Neural crest cell (in vitro differentiated cells): ENCODE data around the gene ACTG1. TPM values are rescaled to one million over a fixed set of nuclear protein-coding genes. Genes with fewer than 3 reads are reported as not detected.

Experiments used
- DNase-seq: peaks from one replicate; pipeline ENCODE4 v3.0.0; 2021; ENCODE audit warnings: low read depth, mixed read lengths, low spot score
- H3K27ac Mint-ChIP-seq: one replicate; pipeline ENCODE4 v1.8.0; 2021; ENCODE audit warnings: mild to moderate bottlenecking, mixed read lengths; ENCODE audit not compliant: unreplicated experiment
- H3K27me3 Mint-ChIP-seq: 2 replicates; pipeline ENCODE4 v1.8.0; 2021; ENCODE audit warnings: low read depth, mild to moderate bottlenecking, mixed read lengths
- H3K36me3 Mint-ChIP-seq: 2 replicates; pipeline ENCODE4 v1.8.0; 2021; ENCODE audit warnings: low read depth, mild to moderate bottlenecking, mixed read lengths
- H3K4me1 Mint-ChIP-seq: 2 replicates; pipeline ENCODE4 v1.8.0; 2021; ENCODE audit warnings: mixed read lengths
- H3K4me3 Mint-ChIP-seq: one replicate; pipeline ENCODE4 v1.8.0; 2021; ENCODE audit warnings: mild to moderate bottlenecking, mixed read lengths
- H3K9me3 Mint-ChIP-seq: 2 replicates; pipeline ENCODE4 v1.8.0; 2021; ENCODE audit warnings: mixed read lengths
- total RNA-seq: library from RNA; stranded (reverse); gene quantifications from 2 replicates; pipeline ENCODE4 v1.2.1, GENCODE V29; 2021
- TF ChIP-seq, protein P1 (sequence below): fragments of 200-600 bp; sonication (generic); conservative IDR thresholded peaks from 2 replicates; pipeline ENCODE4 v1.5.0; 2021; ENCODE audit warnings: antibody characterized with exemption, mild to moderate bottlenecking

ACTG1 gene
- total RNA-seq, 1 donor from 2014 or later, result 4,235 TPM

DNA sequence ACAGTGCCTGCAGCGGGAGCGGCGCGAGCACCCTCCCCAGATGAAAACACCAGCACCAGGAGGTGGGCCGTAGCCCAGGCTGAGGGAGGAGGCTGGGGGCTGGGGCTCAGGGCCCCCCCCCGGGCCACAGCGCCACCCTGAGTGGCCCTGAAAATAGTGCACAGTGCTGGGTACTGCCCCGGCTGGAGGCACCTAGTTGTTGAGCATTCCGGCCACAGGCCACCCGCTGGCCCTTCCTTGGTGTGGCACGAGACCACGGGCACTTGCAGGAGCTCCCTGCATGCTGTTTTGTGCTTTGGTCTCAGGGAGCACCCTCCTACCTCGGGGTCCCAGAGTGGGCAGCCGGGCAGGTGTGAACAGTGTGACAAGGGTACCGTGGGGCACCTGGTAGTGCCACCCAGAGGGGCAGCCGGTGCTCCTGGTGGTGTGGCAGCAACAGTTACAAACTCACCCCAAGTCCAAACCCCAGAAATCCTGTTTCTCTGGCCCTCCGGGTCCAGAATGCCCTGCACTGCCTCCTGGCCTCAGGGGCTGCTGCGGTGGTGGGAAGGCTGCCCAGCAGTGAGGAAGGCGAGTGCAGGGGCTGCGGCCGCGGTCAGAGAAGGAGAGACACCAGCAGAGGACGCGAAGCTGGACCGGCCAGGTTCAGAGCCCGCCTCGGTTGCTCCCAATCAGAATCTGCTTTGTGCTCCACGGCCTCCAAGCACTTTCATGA, 27.5 kb upstream of the ACTG1 start:
- Mint-ChIP-seq H3K36me3 (no peaks in the 10 kb centered on the region), H3K9me3 (no peaks in the 10 kb centered on the region), H3K27me3 (peaks cover 23% of the 10 kb centered on the region), H3K27ac (no peak overlapping the region), H3K4me3 (no peak overlapping the region), H3K4me1 (peaks cover 8% of the 10 kb centered on the region)
- no peak for DNase-seq
- TF ChIP-seq, protein P1, sequence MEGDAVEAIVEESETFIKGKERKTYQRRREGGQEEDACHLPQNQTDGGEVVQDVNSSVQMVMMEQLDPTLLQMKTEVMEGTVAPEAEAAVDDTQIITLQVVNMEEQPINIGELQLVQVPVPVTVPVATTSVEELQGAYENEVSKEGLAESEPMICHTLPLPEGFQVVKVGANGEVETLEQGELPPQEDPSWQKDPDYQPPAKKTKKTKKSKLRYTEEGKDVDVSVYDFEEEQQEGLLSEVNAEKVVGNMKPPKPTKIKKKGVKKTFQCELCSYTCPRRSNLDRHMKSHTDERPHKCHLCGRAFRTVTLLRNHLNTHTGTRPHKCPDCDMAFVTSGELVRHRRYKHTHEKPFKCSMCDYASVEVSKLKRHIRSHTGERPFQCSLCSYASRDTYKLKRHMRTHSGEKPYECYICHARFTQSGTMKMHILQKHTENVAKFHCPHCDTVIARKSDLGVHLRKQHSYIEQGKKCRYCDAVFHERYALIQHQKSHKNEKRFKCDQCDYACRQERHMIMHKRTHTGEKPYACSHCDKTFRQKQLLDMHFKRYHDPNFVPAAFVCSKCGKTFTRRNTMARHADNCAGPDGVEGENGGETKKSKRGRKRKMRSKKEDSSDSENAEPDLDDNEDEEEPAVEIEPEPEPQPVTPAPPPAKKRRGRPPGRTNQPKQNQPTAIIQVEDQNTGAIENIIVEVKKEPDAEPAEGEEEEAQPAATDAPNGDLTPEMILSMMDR, result no peak

DNA sequence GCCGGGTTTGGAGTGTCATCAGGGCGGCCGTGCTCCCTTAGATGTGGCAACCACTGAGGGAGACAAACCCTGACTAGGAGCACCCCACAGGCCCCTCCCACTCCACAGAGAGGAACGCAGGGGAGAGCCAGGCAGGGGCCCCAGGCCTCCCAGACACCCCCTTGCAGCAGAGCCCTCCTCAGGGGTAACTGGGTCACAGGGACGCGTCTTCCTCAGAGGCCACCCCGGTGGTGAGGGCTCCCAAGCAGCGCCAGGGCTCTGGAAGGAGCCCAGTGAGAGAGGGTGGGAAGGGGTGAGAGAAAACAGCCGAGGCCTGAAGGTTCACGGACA, 26.9 kb upstream of the ACTG1 start:
- TF ChIP-seq, protein P1, result no peak
- no peak for DNase-seq
- H3K36me3 Mint-ChIP-seq, result no peaks in the 10 kb centered on the region
- H3K27me3 Mint-ChIP-seq, result peaks cover 27% of the 10 kb centered on the region
- peaks cover 8% of the 10 kb centered on the region for H3K4me1 Mint-ChIP-seq
- H3K27ac Mint-ChIP-seq, result no peak overlapping the region
- H3K9me3 Mint-ChIP-seq, result no peaks in the 10 kb centered on the region
- no peak overlapping the region for H3K4me3 Mint-ChIP-seq

DNA sequence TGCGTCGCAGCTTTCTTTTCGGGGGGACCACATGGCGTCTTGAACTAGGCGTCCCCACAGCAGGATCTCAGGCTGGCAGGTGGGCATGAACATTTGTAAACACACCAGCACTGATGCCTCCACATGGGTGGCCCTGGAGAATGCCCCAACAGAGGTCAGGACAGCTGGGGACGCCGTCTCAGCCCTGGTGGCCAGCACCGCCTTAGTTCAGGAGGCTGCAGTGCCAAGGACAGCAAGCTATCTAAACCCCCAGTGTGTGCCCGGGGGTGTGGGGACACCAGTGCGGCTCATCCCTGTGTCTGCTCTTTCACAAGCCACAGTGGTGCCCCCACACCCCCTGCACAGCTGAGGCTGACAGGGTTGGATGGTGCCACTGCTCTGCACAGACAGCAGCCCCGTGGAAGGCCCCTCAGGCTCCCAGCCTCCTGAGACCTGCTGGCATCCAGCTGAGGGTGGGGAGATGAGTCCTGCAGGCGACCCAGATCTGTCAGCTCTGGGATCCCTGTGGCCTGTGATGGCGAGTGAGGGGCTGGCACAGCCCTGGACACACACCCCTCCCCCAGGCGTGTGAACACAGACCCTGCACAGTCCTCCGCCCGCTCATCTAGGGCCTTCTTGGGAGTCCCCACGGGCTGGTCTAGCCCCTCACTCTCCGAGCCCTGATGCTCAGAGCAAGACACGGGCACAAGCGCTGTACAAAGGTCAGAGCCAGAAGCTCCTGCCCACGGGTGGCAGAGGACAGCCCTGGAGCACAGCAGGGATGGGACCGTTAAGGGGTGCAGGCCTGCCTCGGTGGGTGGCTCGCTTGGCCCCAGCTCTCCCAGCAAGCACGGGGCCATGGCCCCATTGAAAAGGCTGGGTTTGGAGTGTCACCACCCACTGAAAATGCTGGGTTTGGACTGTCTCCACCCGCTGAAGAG, 26.3 kb upstream of the ACTG1 start:
- DNase-seq, result no peak
- Mint-ChIP-seq H3K27me3 (peaks cover 30% of the 10 kb centered on the region), H3K9me3 (no peaks in the 10 kb centered on the region), H3K4me1 (peaks cover 8% of the 10 kb centered on the region), H3K27ac (no peak overlapping the region), H3K36me3 (no peaks in the 10 kb centered on the region), H3K4me3 (no peak overlapping the region)
- TF ChIP-seq, protein P1, result no peak

DNA sequence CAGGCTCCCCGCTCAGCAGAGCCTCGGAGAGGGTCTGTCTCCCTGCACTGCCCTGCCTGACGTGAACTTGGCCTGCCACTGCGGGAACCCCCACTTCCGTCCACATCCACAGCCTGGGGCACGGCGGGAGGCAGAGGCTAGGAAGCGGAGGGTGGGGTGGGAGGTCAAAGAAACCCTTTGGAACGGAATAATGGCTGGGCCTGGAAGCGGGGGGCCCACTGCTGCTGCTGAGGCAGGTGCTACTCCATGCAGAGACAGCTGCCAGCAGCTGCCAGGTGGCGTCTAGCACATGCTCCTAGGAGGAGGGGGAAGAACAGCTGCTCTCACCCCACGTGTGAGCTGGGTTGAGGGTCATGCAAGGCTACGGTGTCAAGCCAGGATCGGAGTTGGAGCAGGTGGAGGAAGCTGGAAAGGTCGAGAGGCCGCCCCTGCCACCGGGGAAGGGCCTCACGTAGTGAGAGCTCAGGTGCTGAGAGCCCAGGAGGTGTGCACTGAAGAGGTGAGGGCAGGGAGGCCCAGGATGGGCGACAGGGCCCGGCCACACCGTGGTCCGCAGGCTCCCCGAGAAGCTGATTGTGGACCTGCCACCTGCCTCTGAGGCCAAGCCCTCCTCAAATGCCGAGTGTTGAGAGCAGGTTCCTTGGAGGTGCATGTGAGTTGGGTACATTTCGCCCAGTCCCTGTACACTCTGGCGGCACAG, 25.4 kb upstream of the ACTG1 start:
- H3K9me3 Mint-ChIP-seq, result peaks cover 3% of the 10 kb centered on the region
- H3K4me3 Mint-ChIP-seq, result peak overlapping the region; percentile 80
- TF ChIP-seq, protein P1, result no peak
- no peaks in the 10 kb centered on the region for H3K36me3 Mint-ChIP-seq
- DNase-seq, result no peak
- H3K27ac Mint-ChIP-seq, result no peak overlapping the region
- peaks cover 34% of the 10 kb centered on the region for H3K27me3 Mint-ChIP-seq
- peaks cover 8% of the 10 kb centered on the region for H3K4me1 Mint-ChIP-seq

DNA sequence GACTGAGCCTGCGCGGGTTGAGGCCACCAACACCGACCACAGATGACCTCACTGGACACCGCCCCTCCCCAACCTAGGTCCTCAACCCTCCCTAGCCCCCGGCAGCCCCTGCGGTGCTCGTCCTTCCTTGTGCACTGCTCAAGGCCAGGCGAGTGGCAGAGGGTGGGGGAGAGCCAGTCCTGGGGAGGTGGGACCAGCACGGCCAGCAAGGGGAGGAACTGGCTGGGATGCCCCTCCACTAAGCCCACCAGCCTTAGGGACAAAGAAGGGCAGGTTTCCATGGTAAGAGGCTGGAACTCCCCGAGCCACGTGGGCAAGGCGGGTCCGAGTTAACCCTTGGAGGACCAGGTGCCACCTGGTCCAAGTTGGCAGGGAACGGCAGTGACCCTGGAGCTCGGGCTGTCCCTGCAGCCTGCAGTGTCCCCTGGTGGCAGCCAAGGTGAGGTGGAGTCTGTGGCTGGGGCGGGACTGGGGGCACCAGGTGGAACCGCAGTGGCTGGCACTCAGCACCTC, 24.8 kb upstream of the ACTG1 start:
- TF ChIP-seq, protein P1, result peak; percentile 65
- DNase-seq, result no peak
- Mint-ChIP-seq H3K4me3 (no peak overlapping the region), H3K27ac (no peak overlapping the region), H3K27me3 (peaks cover 34% of the 10 kb centered on the region), H3K4me1 (peaks cover 8% of the 10 kb centered on the region), H3K36me3 (no peaks in the 10 kb centered on the region), H3K9me3 (peaks cover 3% of the 10 kb centered on the region)
